ENCODE data around the gene RPL15.

The RPL15 gene

DNA sequence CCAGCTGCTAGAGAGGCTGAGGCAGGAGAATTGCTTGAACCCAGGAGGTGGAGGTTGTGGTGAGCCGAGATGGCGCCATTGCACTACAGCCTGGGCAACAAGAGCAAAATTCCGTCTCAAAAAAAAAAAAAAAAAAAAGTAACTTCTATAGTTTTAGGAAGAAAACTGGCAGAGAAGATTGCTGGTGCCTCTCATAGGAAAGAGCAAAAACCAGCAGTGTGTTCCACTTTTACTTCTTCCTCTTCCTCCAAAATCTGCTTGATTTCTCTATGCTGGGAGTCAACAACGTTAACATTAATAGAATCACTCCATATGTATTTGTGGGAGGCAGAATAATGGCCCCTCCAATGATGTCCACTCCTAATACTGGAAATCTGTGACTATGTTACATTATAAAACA is 15.6 kb downstream of the RPL15 start:
- no peak for DNase-seq (ENCODE audit: low read depth)

DNA sequence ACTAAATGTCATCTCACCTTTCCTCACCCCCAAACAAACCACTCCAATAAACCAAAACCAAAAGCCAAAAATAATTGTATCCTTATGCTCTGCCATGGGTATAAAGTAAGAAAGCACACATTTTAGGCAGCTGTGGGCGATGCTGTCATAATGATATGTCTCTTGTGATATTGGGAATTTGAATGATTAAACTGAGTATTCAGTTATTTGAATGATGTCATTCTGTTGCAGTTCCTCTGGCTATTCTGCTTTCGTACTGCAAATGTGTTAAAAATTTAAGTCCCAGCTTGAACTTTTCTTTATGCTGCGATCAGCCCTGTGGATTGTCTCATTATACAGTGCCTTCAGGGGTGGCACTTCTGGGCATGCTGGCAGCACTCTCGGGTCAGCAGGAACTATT is 17.3 kb downstream of the RPL15 start:
- no peak for DNase-seq (ENCODE audit: low read depth)

DNA sequence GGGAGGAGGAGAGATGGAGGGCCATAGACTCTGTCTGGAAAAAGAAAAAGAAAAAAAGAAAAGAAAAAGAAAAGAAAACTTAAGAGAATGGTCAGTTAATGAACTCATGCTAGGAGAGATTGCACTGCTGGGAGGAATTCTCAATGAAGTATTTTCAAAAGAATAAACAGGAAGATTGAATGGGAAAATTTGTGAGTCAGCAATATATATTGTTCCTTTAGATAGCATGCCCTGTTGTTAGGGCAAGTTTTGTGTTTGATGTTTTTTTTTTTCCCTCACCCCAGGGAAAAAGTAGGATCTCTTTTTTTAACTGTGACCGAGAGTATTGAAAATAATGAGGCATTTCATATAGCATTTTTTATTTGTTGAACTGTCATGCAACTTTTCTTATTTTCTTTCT is 20.4 kb downstream of the RPL15 start:
- no peak for DNase-seq (ENCODE audit: low read depth)

DNA sequence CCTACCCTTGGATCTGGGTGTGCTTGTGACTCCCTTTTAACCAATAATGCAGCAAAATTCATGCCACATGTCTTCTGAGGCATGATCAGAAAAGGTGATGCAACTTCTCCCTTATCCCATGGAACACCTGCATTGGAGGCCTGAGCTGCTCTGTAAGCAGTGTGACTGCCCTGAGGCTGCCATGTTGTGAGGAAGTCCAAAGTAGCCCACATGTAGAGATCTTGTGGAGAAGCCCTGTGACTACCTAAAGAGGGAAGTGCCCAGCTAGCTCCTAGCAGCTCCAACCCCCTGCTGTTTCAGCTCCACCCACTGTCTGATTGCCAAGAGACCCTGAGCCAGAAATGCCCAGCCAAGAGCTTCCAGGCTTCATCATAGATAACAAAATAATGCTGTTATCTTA is 21.8 kb downstream of the RPL15 start:
- no peak for DNase-seq (ENCODE audit: low read depth)

DNA sequence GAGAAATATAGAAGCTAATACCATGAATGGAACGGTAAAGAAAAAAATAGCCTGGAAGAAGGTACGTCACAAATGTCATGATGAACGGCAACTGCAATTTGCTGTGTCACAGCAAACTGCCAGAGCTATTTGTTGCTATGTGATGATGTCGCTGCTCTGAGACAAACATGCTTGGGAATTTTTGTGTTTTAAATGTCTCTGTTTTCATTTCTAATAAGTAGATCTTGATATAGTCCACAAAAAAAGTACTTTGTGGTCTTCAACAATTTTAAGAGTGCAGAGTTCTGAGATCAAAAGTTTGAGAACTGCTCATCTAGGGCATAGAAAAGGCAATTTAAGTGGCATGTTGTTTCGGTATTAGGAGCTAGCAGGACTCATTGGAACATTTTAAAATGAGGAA is 23.8 kb downstream of the RPL15 start:
- DNase-seq (ENCODE audit: low read depth), result no peak

DNA sequence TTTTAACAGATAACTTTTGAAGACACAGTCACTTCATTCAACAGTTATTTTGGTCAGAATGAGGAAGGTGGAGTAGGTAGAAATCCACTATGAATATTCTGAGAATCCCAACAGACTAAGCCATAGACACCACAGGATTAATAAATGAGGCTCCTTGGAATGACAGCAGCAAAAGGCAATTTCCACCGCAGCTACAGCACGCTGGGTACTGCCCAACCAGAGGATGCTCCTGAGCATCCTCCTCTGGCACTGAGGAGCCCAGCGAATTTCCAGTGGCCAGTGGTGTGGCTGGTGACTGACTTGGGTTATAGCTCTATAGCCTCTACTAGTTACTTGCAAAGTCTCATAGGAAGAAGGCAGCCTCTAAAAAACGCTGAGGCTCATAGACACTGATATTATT is 24.5 kb downstream of the RPL15 start:
- DNase-seq (ENCODE audit: low read depth), result no peak

DNA sequence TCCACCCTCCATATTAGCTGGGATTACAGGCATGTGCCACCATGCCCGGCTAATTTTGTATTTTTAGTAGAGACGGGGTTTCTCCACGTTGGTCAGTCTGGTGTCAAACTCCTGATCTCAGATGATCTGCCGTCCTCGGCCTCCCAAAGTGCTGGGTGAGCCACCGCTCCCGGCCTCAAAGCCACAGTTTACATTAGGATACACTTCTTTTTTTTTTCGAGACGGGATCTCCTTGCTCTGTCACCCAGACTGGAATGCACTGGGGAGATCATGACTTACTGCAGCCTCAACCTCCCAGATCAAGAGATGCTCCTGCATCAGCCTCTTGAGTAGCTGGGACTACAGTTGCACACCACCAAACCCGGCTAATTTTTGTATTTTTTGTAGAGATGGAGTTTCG is 25.6 kb downstream of the RPL15 start:
- no peak for DNase-seq (ENCODE audit: low read depth)

DNA sequence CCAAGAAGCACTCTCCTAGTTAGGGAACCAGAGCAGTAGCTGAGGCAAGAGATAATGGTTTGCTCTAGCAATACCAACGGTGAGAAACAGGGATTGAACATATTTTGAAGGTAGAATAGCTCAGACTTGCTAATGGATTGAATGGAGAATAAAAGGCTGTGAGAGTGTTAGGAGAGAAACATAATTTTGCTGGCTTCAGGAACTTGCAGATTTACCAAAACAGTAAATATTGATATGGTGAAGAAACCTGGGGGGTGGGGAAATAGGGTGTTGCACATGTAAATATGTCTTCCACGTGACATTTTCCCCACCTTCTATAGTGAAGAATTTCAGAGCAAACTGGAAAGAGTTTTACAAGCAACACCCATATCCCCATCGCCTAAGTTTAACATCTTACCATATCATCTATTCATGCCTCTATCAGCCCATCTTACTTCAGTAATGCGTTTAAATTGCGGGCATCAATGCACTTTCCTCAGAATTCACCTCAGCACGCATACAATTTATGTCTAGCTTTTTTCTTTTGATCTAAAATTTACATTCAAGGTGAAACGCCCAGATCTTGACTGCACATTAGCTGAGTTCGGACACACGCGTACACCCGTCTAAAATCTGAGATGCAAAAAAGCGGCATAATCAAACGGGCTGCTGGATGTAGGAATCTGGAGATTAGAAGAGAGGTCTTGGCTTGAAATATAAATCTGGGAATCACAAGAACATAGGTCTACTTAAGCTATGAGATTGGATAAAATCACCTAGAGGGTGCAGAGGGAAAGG is 27.3 kb downstream of the RPL15 start:
- no peak for DNase-seq (ENCODE audit: low read depth)

DNA sequence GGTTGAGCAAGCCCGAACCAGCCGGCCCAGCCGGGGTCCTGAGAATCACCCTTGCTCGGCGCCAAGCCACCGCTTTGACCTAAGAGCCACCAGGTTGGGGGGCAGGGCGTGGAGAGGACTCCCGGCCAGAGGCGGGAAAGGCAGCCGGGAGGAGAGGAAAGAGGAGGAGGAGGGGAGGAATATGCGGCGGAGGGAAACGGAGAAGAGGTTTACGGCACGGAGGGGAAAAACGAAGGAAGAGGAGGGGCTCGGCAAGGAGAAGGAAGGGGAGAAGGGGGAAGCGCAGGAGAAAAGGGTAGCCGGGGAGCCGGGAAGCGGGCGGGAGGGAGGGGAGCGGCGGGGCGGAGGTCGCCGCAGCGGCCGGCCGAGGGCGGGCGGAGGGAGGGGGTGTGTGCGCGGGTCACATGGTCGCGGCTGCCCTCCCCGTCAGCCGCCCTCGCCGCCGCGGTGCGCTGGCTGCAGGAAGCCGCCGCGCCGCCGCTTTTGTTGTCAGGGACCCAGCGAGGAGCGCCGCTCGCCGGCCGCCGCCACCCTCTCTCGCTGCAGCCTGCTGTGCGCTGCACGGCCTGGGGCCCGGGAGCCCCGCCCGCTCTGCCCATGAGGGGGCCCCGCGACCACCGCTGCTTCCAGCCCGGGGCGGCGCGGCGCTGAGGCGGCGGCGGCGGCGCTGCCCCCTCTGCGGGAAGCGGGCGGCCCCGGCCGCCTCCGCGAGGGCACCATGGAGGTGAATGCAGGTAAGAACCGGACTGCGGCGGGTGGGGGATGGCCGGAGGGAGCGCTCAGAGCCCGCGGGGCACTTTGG is 28.1 kb downstream of the RPL15 start, which contains the start of gene NR1D2:
NR1D2 (plus strand) TSS at position 426 of the 802 bp plus-strand sequence; CDS start at position 719, 293 bp downstream.
- DNase-seq (ENCODE audit: low read depth), result peak; percentile 71

DNA sequence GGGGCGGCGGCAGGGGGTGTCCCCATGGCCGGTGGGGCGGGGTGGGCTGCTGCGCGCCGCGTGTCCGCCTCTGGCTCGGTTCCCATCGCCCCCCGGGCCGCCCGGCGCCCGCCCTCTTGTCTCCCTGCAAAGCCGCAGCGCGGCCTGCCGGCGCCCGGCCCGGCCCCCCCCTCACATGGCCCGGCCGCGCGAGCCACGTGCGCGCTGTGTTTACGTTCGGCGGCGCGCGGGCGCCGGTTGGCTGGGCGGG is 28.7 kb downstream of the RPL15 start:
- DNase-seq (ENCODE audit: low read depth), result no peak

DNA sequence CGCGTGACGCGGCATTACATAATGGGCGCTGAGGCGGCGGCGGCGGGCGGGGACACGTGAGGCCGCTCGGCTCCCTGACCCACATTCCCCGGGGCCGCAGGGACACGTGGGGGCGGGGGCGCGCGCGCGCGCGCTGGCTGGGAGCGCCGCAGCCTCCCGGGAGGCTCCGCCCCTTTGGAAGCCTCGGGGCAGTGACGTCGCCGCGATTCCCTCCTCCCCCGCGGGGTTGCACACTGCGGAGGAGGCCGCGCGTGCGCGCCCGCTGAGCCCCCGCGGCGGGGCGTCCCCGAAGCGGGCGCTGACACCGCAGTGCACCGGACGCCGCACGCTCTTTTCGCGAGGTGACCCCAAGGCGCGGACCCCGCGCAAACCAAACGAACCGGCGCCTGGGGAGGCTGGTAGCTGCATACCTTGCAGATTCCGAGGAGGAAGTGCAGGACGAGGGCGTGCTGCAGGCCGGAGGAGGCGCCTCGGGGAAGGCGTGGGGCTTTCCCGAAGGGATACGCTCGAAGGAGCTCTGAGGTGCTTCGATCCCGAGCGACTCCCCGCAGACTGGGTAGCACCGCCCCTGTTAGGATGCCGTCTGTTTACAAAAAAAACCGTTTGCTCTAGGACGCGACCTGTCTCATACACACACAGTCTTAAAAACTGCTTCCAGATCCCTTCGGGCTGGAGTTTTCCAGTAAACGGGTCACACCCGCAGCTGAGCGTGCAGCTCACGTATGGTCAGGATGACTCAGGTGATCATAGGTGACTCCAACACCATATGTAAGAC is 29.2 kb downstream of the RPL15 start:
- DNase-seq (ENCODE audit: low read depth), result peak; percentile 98

DNA sequence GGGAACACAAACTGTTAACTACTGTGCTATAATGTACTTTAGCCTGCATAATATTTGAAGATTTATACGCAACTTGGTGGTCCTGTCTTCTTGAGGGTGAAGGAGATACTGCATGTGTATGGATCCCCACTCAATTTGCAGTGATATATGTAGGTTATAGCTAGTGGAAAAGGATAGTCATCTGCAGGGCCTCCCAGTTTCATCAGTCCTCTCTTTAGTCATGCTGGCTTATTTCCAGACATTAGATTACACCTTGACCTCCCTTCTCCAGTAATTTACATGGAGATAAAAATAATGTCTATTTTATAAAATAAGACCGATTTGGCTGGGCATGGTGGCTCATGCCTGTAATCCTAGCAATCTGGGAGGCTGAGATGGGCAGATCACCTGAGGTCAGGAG is 31.8 kb downstream of the RPL15 start:
- DNase-seq (ENCODE audit: low read depth), result no peak

DNA sequence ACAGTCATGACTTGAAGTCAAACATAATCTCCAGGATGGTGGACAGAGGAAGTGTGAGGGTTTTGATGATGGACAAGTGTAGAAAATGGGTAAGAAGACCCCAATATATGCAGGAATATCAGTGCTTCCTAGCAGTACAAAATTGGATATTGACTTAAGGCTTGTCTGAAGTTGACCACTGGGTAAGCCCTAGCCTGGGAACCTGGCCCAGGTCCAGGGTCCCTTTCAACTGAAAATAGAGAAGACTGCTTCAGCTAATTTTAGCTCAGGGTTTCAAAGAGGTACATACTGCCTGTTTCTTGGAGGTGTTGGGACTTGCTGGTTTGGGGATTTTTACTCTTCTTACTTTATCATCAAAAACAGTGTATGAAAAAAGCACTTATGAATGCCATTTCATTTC is 32.9 kb downstream of the RPL15 start:
- no peak for DNase-seq (ENCODE audit: low read depth)

DNA sequence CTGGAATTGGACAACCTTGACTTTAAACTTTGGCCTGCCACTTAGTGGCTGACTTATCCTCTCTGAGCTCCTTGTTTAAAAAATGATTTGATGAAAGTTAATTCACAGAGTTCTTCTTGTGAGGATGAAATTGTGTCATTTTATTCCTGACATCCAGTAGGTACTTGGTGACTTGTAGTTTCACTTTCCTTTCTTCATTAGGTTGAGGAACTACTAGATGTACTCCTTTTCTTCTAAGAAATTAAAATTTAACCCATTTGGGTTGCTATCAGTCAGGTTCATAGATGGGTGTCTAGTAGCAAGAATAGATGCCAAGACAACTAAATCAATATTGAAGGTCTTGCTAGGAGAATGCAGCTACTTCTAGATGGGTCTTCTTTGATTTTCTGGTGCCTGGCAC is 33.4 kb downstream of the RPL15 start:
- DNase-seq (ENCODE audit: low read depth), result no peak

DNA sequence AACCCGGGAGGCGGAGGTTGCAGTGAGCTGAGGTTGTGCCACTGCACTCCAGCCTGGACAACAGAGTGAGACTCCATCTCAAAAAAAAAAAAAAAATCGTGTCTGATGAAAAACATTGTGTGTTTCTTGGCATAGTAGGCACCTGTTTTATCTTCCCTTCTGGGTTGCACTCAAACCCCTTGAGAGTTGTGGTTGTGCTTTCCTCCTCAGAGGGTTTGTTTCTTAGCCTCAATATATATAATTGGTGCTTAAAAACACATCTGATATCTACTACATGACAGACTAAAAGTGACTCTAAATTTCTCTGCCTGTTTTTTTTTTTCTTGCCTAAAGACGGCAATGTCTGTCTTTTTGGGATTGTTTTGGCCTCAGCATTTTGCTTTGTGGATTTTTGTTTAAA is 35.7 kb downstream of the RPL15 start:
- DNase-seq (ENCODE audit: low read depth), result no peak

DNA sequence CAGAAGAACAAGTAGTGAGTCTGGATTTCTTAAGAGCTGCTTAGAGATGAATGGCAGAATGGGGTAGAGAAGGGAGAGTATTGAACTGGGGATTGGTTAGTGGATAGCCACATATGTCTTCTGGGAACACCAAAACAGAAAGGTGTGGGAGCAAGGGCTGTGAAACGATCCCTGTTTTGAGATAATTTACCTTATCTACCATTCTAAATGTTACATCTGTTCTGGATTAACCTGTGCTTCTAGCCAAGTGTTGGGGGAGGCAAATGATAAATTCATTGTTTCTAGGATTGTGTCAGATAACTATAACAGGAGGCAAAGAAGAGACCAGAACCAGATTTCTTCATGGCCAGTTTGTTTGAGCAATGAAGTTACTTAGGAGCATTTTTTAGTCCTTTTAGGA is 36.6 kb downstream of the RPL15 start:
- DNase-seq (ENCODE audit: low read depth), result no peak

DNA sequence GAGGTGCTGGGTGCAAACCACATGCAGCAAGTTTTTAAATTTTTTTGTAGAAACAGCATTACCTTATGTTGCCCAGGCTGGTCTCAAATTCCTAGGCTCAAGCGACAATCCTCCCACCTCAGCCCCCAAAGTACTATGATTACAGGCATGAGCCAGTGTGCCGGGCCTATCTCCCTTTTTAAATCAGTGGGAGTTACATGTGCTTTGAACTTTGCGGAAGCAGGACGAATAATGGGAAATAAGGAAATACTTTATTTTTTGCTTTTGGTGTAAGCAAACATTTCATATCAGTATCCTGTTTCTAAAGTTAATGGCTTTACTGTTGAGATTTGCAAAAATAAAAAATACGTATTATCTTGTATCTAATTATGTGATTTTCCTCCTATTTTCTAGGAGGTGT is 37.2 kb downstream of the RPL15 start:
- no peak for DNase-seq (ENCODE audit: low read depth)

DNA sequence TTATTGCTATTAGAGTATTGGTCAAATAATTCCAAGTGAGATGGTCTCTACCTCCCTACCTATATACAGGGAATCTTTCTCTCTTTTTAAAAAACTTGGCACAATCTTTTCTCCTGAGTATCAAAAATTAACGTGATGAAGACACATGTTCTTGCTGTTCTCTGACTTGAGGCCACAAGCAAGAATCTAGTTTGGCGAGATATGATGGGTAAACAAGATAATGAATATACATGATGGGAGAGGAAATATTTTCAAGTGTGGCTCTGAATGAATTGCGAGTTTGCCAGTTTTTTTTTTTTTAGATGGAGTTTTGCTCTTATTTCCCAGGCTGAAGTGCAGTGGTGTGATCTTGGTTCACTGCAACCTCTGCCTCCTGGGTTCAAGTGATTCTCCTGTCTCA is 39.8 kb downstream of the RPL15 start:
- no peak for DNase-seq (ENCODE audit: low read depth)

DNA sequence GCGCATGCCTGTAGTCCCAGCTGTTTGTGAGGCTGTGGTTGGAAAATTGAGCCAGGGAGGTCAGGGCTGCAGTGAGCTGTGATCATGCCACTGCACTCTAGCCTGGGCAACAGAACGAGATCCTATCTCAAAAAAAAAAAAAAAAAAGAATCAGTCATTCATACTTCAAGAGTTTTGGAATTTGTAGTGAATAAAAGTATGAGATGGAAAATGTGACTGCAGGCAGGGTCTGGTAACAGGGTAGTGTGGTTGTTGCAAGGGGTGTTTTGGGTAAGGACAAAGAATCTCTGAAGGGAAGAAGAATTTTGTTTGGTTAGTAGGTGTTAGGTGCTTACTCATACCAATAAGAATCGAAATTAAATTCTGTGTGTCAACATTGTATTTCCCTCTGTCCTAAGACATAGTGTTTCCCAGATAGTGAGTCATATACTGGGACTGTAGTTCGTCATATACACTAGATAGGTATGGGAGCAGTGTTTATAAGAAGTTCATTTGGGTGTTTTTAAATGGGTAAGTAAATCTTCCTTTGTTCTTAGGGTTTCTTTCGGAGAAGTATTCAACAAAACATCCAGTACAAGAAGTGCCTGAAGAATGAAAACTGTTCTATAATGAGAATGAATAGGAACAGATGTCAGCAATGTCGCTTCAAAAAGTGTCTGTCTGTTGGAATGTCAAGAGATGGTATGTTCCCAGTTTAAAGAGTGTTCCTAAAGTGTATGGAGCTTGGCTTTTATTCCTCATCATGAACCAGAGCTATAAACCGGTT is 42.4 kb downstream of the RPL15 start:
- peak; percentile 2 for DNase-seq (ENCODE audit: low read depth)

DNA sequence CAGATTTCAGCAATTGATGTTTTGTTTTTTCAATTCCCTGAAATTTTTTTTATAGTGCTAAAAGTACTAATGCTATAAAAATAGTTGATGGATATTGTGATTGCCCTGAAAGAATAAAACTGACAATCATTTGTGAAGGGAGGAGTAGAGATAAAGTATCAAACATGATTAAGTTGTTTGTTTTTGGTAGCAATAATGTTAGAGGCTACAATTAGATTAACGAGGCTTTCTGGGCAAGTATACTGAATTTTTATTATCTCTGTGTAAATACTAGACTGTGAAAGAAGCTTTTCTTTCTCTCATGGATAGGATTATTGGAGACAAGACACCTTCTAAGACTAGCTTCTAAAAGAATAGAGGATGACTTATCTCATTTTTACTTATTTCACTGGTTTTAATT is 43.7 kb downstream of the RPL15 start:
- DNase-seq (ENCODE audit: low read depth), result no peak

DNA sequence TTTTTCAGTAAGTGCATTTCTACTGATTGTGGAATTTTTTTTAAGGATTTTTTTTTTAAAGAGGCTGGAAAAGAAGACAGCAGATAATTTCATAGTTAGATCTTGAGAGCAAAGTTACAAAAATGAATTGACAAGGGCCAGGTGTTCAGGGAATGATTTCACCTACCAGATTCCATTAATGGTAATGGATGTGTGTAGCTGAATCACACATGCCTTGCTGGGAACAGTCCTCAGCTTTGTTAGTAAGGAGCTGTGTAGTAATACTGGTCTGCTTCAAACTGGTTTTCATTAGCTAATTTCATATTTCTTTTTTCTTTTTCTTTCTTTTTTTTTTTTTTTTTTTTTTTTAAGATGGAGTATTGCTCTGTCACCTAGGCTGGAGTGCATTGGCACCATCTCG is 44.1 kb downstream of the RPL15 start:
- no peak for DNase-seq (ENCODE audit: low read depth)

DNA sequence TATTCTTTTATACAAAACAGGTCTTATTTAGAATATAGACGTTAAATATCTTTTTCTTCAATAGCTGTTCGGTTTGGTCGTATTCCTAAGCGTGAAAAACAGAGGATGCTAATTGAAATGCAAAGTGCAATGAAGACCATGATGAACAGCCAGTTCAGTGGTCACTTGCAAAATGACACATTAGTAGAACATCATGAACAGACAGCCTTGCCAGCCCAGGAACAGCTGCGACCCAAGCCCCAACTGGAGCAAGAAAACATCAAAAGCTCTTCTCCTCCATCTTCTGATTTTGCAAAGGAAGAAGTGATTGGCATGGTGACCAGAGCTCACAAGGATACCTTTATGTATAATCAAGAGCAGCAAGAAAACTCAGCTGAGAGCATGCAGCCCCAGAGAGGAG is 45.0 kb downstream of the RPL15 start:
- DNase-seq (ENCODE audit: low read depth), result no peak
